ENCODE data around the gene SSH2. TPM values are rescaled to one million over a fixed set of nuclear protein-coding genes. Genes with fewer than 3 reads are reported as not detected.

The SSH2 gene
- total and polyA plus RNA-seq, 9 donors: 4.2 to 13.0 (median 11.8) TPM

DNA sequence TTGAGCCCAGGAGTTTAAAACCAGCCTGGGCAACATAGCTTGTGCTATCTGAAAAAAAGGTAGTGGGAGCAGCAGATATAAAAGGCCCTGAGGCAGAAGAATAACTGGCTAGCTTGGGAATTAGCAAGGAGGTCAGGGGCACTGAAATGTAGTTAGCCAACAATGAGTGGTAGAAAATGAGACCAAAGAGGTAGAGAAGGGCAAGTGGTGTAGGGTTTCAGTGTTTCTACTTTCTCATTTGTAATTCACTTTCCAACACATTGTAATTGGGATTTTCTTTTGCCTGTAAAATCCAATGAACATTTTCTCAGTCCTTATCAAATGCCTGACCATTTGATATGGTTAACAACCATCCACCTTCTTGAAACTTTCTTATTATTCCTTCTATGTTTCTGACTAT, 212.2 kb downstream of the SSH2 start:
- no peaks in the 10 kb centered on the region for H3K4me1 ChIP-seq (ENCODE audit: insufficient read depth)
- no peaks in the 10 kb centered on the region for H3K36me3 ChIP-seq
- no peak for DNase-seq
- TF ChIP-seq POLR2A (IDR thresholded peaks at IDR 0.05) (no peak), EP300 (IDR thresholded peaks at IDR 0.05) (no peak)
- TF ChIP-seq, protein P1, sequence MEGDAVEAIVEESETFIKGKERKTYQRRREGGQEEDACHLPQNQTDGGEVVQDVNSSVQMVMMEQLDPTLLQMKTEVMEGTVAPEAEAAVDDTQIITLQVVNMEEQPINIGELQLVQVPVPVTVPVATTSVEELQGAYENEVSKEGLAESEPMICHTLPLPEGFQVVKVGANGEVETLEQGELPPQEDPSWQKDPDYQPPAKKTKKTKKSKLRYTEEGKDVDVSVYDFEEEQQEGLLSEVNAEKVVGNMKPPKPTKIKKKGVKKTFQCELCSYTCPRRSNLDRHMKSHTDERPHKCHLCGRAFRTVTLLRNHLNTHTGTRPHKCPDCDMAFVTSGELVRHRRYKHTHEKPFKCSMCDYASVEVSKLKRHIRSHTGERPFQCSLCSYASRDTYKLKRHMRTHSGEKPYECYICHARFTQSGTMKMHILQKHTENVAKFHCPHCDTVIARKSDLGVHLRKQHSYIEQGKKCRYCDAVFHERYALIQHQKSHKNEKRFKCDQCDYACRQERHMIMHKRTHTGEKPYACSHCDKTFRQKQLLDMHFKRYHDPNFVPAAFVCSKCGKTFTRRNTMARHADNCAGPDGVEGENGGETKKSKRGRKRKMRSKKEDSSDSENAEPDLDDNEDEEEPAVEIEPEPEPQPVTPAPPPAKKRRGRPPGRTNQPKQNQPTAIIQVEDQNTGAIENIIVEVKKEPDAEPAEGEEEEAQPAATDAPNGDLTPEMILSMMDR (IDR thresholded peaks at IDR 0.05): no peak
- H3K4me3 ChIP-seq: no peak overlapping the region
- intact Hi-C loops (cut with DNase I): no loop called here
- no peaks in the 10 kb centered on the region for H3K9me3 ChIP-seq
- no peaks in the 10 kb centered on the region for H3K27me3 ChIP-seq
- H3K27ac ChIP-seq: no peak overlapping the region

DNA sequence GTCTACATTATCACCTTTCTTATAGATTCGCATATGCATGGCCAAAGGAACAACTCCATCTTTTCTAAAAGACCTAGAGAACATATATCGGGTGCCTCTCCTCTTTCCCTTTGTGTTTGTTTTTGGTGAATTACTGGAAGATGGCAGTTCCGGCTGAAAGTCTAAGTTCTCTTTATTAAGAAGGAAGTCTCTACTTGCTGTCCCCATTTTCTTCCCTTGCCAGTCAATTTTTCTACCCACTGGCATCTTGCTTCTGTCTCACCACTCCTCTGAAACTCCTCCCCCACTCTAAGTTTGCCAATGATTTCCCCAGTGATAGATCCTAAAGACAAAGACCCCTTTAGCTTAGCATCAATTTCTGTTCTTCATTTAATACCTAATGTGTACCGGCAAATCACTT, 213.5 kb downstream of the SSH2 start:
- H3K4me3 ChIP-seq: no peak overlapping the region
- intact Hi-C loops (cut with DNase I): no loop called here
- WGBS, 3 donors: 97 to 98% (median 98%) methylated on average over 4 of the region's 4 CpGs
- no peak overlapping the region for H3K27ac ChIP-seq
- no peak for DNase-seq
- H3K4me1 ChIP-seq (ENCODE audit: insufficient read depth): no peaks in the 10 kb centered on the region
- no peaks in the 10 kb centered on the region for H3K36me3 ChIP-seq
- TF ChIP-seq, protein P1 (IDR thresholded peaks at IDR 0.05): no peak
- TF ChIP-seq EP300 (IDR thresholded peaks at IDR 0.05) (no peak), POLR2A (IDR thresholded peaks at IDR 0.05) (no peak)
- H3K27me3 ChIP-seq: no peaks in the 10 kb centered on the region
- H3K9me3 ChIP-seq: no peaks in the 10 kb centered on the region

DNA sequence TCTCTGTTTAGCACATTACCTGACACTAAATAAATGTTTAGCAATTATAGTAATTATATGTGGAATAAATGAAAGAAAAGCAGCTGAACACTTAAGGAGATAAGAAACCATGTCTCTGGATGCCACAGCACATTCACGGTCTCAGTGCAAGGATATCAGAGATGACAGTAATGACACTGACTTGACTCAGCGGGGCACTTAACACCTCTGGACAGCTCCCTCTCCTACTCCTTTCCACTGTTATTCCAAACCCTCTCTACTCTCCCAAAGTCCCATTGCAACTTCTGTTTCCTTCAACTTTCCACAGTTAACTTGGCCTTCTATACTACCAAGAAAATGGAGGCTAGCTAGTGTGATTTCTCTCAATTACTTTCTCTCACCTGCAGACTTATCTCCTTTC, 214.3 kb downstream of the SSH2 start:
- Histone ChIP-seq H3K4me1 (ENCODE audit: insufficient read depth) (no peaks in the 10 kb centered on the region), H3K27ac (no peak overlapping the region), H3K4me3 (no peak overlapping the region), H3K27me3 (no peaks in the 10 kb centered on the region), H3K36me3 (no peaks in the 10 kb centered on the region), H3K9me3 (no peaks in the 10 kb centered on the region)
- TF ChIP-seq, protein P1 (IDR thresholded peaks at IDR 0.05): no peak
- TF ChIP-seq EP300 (IDR thresholded peaks at IDR 0.05) (no peak), POLR2A (IDR thresholded peaks at IDR 0.05) (no peak)
- no peak for DNase-seq
- intact Hi-C loops (cut with DNase I): no loop called here
- WGBS, 3 donors: 94 to 100% (median 97%) methylated on average over 2 of the region's 2 CpGs

DNA sequence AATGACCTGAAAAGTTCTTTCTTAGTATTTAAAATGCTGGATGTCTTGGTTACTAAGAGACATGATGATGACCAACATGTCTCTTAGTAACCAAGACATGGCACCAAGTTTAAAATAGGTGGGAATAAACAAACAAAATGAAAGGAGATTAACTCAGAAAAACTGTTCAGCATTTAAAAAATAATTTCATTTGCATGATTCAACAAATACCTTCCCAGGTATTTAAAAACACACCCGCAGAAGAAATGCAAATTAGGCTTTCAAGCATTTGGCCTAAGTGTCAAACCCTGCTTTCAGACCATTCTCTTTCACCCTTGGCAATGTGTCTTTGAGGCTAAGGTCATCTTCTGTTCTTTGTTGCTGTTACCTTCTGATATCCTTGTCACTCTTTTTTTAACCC, 215.9 kb downstream of the SSH2 start:
- Histone ChIP-seq H3K4me3 (no peak overlapping the region), H3K4me1 (ENCODE audit: insufficient read depth) (peaks cover 4% of the 10 kb centered on the region), H3K27me3 (no peaks in the 10 kb centered on the region), H3K27ac (no peak overlapping the region), H3K9me3 (no peaks in the 10 kb centered on the region), H3K36me3 (no peaks in the 10 kb centered on the region)
- 92 to 95% (median 94%) methylated on average over 1 of the region's 1 CpG for WGBS, 3 donors
- intact Hi-C loops (cut with DNase I): no loop called here
- no peak for DNase-seq
- TF ChIP-seq EP300 (IDR thresholded peaks at IDR 0.05): no peak
- TF ChIP-seq, protein P1 (IDR thresholded peaks at IDR 0.05): no peak
- no peak for TF ChIP-seq POLR2A (IDR thresholded peaks at IDR 0.05)

DNA sequence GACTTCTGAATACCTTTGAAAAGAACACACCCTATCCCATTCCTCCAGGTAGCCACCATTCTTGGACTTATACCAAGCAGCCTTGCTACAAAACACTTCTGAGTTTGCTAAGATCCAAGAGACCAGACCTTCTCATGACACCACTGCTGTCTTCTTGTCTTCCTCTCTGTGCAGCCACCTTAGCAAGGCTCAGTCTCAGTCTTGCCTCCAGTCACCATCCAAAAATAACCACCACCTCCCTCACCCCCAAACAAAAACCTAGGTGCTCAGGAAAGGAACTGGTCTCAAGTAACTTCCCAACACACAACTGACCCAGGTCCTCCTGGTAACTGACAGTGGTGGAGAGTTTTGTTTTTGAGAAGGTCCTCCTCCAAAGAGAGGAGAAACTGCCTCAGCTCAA, 216.4 kb downstream of the SSH2 start:
- Histone ChIP-seq H3K9me3 (no peaks in the 10 kb centered on the region), H3K27me3 (no peaks in the 10 kb centered on the region), H3K27ac (no peak overlapping the region), H3K4me1 (ENCODE audit: insufficient read depth) (peaks cover 4% of the 10 kb centered on the region), H3K4me3 (no peak overlapping the region), H3K36me3 (no peaks in the 10 kb centered on the region)
- no peak for DNase-seq
- intact Hi-C loops (cut with DNase I): no loop called here
- TF ChIP-seq, protein P1 (IDR thresholded peaks at IDR 0.05): no peak
- TF ChIP-seq POLR2A (IDR thresholded peaks at IDR 0.05) (no peak), EP300 (IDR thresholded peaks at IDR 0.05) (no peak)

Measured in ovary (tissue), 9 donors.